Stimulated activated naive CD8-positive, alpha-beta T cell treated with anti-CD3 and anti-CD28 coated beads, Interleukin-15, Interleukin-2, amounts not matched to agents 100 U/mL and 50 U/mL, for 24 hours (primary cell): ENCODE measurements around the gene PRPSAP1.

ENCODE experiments used
- ATAC-seq: fragments of 150-1000 bp; cut with Tn5 transposase; one replicate; pipeline ENCODE4 v1.10.0; 2021
- DNase-seq: peaks from one replicate; pipeline ENCODE4 v3.0.0; 2021

PRPSAP1 gene, protein sequence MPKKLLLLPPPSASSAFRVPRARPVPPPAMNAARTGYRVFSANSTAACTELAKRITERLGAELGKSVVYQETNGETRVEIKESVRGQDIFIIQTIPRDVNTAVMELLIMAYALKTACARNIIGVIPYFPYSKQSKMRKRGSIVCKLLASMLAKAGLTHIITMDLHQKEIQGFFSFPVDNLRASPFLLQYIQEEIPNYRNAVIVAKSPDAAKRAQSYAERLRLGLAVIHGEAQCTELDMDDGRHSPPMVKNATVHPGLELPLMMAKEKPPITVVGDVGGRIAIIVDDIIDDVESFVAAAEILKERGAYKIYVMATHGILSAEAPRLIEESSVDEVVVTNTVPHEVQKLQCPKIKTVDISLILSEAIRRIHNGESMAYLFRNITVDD

DNA sequence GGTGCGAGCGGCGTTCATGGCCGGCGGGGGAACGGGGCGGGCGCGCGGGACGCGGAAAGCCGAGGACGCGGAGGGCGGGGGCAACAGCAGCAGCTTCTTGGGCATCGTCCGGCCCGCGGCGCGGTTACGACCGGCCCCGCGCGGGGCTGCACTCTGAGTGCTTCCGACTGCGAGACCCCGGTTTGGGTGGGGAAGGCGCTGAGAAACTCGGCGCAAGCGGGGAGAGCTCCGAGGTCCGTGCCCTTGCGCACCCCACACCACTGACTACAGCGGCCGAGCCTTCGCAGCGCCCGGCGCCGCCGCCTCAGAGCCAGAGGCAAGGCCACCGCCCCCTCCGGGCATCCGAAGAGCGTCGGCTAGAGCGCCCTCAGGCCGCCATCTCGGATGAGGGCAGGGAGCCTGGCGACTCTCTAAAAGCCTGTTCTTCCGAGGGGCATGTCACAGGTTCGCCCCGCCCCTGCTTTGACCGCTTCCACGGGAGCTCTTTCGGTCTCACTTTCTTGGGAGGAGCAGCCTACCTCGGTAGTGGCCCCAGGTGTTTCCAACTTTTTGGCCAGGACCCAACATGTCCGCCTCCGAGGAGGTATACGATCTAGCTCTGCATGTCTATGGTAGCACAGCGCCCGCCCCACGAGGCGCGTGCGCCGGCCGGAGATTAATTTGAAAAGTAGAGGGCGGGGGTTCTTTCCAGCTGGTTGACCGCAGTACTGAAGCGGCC lies at the start of gene PRPSAP1:
TSS of gene PRPSAP1 (minus strand) at position 318 of the 718 bp plus-strand sequence. CDS start at position 105, 213 bp downstream.
- peak; percentile 84 for DNase-seq
- peak; percentile 98 for ATAC-seq

DNA sequence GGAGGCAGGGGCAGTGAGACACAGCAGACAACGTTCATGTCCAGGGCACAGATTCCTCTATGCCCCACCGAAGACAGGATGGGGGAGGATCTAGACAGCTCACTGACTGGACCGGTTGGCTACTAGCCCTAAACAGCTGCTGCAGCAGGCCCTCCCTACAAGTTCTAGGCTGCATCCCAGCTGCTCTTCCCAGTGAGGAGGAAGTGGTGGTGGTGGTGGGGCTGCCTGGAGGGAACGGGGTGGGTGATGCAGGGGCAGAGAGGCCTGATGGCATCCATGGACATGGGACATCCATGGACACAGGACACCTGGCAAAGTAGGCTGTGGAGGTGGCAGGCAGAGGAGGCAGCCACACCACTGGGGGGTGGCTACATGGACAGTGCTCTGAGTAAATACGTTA lies 49.0 kb upstream of the PRPSAP1 start:
- DNase-seq (no peak), ATAC-seq (no peak)

DNA sequence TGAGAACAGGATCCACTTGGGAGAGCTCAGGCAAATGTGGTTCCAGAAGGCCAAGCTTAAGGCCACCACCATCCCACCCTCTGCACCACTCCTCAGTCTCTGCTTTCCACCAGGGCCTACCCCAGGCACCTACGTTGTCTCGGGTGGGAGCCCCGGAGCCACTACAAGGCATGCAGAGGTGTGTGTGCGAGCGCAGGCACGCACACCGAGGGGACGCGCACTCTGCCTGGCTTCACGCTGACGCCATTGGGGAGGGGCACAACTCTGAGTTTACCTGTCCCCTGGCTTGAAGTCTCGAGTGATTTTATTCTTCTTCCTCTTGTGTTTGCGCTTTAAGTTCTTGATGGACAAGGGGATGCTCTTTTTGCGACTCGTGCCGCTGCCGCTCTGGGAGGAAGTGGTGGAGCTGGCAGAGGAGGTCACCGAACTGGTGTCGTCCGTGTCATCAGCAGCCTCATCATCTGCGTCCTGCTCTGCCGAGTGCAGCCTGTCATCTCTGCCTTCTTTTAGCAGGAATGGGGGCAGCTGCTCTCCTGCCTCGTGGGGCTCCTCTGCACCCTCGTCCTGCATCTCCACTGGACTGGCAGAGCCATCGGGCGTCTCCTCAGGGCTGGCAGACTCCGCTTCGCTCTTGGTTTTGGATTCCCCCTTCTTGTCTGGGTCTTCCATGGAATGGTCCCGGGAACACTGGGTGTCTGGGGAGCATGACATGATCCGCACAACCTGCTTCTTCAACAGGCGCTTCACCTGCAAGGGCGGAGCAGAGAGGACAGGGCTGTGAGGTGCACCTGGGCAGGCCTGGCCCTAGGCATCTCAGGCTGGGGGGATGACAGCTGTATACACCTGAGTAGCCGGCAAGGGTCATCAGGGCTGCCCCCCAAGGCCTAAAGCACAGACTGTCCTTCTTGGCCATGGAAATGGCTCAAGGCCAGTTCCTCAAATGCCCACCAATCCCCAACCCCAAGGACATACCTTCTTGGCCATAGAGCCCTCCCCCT lies 45.8 kb upstream of the PRPSAP1 start:
- ATAC-seq (no peak), DNase-seq (no peak)

DNA sequence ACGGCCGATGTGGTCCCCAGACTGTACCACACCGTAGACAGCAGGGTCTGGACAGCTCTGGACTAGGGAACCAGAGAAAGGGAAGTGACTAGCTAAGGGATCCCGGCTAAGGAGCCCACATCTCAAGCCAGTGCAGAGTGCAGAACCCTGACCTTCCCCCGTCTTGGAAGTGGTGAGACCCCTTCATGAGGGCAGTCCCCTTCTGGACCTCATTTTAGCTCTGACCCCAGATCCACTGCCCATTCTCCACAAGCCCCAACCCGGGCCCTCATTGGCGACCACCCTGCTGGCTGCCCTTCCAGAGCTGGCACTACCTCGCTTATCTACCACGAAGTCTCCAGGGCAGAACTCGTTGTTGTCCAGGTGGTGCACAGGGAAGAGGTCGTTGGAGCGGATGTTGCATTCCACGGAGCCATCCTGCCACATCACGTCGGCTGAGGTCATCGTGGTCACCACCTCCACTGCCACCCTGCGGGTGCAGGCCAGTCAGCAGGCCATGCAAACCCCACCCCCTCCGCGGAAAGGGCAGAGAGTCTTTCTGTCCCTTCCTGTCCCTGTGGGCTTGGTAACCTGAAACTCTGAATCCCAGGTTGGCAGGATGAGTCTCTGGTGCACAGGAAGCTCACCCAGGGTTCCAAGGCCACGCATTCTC lies 44.9 kb upstream of the PRPSAP1 start:
- no peak for DNase-seq
- ATAC-seq, result no peak

DNA sequence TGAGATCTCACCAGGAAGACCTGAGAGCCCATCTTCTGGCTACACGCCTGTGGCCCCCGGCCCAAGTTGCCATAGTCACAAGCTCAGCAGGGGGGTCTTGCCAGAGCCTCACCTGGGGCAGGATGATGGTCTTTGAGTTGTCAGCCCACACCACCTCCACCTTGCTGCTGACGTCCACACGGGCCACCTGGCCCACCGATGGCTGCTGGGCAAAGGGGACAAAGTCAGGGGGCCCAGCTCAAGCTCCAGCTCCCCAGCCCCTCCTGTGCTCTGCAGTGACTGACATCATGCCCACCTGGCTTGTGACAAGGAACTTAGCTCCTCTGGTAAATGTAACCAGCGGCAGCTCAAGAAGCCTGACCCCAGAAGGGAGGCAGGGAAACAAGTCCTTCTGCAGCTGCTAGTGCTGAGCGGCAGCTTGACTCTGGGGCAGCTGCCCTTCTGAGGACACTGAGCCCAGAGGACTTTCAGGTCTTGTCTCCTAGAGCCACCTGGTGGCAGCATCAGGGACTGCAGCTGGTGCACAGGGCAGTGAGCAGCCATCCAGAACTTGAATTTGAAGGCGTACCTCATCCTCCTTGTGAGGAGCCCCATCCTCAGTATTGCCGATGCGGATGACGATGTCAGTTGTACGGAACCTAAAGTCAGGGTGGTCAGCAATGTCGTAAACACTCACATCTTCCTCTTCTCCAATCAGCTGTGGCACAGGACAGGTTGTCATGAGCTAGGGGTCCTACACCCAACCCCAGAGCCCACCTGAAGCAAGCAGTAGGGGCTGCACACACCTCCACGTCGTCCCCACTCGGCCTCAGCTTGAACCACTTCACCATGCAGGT lies 44.2 kb upstream of the PRPSAP1 start:
- ATAC-seq (peak; percentile 80), DNase-seq (peak; percentile 90)

DNA sequence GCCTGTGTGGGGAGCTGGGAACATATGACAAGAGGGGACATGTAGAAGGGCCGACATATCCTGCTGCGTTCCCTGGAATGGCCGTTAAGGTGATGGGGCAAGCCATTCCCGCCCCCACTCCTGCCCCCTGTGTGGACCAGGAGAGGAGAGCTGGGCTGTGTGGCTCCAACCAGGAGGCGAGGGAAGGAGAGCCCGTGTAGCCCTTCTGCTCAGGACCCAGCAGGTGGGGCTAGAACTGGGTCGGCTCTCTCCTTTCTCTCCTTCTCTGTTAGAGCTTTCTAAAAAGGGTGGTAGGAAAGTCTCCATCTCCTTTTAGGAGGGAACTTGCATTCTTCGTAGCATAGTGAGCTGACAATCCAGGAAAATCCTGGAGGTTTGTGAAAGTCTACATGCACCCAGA lies 43.5 kb upstream of the PRPSAP1 start:
- ATAC-seq, result no peak
- no peak for DNase-seq

DNA sequence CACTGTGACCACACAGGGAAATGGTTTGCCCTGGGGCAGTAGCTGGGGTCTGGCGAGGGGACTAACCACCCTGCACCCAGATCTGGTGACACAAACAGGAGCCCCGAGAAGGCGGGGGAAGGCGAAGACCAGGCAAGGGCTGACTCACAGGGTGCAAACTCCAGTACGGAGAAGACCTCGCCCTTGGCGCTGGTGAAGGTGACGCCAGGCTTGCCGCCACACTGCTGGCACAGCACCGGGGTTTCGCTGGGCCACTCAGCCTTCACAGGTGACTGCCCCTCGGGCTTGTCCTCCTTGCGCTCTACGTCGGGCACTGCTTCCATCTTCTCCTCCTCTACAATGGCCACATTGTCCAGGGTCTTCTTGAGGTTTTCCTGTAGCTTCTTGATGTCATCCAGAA lies 42.3 kb upstream of the PRPSAP1 start:
- ATAC-seq (no peak), DNase-seq (no peak)

DNA sequence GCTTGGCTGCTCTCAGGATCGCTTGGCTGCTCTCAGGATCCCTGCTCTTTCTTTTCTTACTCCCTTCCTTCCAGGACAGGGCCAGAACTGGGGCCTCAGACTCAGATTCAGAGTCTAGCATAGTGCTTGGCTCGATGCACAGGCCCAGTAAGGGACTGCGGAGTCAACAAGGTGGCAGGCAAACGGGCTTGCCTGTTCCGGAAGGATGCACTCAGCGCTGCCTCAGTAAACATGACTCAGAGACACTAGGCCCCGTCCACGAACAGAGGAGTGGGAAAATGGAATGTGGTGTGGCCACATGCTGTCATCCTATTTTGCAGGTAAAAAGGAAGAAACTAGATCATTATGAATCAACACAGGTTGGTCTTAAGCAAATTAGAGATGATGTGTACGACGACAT lies 40.5 kb upstream of the PRPSAP1 start:
- no peak for ATAC-seq

DNA sequence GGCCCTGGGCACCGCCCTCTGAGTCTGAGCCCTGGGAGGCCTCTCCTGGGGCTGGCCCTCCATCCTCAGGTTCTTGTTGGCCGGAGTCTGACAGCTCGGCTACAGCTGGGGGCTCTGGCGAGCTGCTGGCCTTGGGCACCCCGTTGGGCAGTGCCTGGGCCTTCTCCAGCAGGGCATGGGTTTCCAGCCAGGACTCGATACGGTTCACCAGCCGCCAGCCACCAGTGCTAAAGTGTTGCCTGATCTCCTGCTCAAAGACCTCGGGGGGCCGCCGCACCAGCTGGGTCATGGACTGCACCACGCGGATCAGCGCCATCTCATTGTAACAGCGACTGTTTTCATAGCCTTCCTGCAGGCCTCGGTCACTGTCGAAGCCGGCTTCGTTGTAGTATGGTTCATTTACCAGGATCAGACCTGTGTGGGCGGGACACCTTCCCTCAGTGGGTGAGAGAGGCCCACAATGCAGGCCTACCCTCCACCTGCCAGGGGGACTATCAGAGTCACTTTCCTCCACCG lies 37.5 kb upstream of the PRPSAP1 start:
- ATAC-seq (no peak), DNase-seq (no peak)

More for the DNA sequence above, 40.5 kb upstream of the PRPSAP1 start:
- no peak for DNase-seq

DNA sequence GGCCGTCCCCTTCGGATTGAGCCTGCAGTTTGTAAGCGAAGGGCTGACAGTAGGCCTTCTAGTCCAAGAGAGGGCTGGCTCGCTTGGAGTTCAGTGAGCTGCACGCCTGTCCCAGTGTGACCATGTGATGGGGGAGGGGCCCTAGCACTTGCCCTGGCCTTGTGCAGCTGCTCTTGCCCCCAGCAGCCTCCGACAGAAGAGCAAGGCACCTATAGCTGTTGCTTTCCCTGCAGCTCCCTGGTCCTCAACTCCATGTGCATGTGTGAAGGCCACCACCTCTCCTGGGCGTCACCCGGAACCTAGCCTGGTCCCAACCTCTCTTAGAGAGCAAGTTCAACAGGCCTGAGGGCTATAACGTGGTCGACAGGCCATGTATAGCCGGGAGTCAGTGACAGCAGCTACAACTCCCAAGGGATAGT lies 36.3 kb upstream of the PRPSAP1 start:
- ATAC-seq (no peak), DNase-seq (no peak)

DNA sequence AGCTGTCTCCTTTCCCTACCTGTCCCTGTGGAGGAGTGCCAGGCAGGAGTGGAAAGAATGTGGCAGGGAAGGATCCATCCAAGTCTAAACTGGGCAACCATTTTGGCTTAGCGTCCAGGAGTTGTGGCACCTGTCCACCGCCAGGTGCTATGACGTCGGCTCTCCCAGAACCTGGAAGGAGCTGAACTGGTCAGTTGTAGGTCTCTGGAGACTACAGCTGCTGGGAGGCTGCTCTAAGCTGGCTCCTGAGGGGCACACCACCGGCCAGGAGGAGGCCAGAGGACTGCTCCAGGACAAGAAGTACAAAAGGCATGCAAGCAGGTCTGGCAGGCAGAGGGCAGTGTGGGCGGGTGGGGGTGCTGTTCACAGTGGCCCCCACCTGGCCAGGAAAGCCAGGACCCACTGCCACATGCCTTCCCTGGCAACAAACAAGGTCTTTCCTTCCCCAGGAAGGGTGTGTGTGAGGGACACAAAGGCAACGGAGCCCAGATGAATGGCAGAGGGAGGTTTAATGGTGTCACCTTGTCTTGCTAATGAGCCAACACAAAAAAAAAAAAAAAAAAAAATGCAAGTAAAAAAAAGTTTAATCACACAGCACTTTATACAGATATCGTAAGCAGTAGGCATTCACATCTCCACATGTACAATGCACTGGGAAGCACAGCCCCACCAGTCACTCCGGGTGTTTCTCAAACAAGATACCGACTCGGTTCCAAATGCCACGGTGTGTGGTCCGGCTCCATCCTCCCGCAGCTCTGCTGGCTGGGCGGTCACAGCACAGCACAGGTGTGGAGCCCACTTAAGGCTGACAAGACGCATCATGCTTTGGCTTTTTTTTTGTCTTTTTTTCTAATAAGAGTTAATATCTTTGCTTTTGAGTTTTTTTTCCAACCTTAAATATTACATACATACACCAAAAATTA lies 35.5 kb upstream of the PRPSAP1 start:
- DNase-seq (no peak), ATAC-seq (no peak)

DNA sequence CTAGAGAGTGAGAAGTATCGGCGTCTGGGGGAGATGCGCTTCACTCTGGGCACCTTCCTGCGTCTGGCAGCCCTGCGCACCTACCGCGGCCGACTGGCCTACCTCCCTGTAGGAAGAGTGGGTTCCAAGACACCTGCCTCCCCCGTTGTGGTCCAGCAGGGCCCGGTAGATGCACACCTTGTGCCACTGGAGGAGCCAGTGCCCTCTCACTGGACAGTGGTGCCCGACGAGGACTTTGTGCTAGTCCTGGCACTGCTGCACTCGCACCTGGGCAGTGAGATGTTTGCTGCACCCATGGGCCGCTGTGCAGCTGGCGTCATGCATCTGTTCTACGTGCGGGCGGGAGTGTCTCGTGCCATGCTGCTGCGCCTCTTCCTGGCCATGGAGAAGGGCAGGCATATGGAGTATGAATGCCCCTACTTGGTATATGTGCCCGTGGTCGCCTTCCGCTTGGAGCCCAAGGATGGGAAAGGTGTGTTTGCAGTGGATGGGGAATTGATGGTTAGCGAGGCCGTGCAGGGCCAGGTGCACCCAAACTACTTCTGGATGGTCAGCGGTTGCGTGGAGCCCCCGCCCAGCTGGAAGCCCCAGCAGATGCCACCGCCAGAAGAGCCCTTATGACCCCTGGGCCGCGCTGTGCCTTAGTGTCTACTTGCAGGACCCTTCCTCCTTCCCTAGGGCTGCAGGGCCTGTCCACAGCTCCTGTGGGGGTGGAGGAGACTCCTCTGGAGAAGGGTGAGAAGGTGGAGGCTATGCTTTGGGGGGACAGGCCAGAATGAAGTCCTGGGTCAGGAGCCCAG lies 33.5 kb upstream of the PRPSAP1 start:
- DNase-seq (no peak), ATAC-seq (no peak)

DNA sequence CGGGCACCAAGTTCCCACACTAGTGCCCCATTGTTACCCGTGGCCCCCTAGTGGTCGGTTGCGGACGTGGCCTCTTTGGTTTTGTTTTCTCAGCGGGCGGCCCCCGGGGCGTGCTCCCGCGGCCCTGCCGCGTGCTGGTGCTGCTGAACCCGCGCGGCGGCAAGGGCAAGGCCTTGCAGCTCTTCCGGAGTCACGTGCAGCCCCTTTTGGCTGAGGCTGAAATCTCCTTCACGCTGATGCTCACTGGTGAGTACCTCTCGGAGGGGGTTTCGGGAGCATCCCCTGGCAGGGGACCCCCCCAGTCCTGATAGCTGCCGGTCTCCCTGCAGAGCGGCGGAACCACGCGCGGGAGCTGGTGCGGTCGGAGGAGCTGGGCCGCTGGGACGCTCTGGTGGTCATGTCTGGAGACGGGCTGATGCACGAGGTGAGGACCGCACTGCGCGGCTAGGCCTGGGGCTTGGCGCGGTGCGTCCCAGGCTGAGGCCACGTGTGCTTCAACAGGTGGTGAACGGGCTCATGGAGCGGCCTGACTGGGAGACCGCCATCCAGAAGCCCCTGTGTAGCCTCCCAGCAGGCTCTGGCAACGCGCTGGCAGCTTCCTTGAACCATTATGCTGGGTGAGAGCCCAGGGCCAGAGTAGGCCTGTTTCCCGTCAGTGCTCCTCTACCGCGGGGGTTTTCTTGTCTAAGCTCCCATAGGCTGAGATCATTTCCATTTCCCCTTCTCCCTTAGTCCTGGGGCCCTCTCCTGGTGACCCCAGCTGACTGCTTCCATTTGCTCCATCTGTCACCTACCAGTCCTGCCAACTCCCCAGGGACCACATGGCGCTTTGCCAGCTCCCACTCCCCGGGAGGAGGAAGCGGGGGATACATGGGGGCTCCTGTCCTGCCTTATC lies 32.4 kb upstream of the PRPSAP1 start:
- peak; percentile 29 for ATAC-seq
- peak; percentile 90 for DNase-seq

DNA sequence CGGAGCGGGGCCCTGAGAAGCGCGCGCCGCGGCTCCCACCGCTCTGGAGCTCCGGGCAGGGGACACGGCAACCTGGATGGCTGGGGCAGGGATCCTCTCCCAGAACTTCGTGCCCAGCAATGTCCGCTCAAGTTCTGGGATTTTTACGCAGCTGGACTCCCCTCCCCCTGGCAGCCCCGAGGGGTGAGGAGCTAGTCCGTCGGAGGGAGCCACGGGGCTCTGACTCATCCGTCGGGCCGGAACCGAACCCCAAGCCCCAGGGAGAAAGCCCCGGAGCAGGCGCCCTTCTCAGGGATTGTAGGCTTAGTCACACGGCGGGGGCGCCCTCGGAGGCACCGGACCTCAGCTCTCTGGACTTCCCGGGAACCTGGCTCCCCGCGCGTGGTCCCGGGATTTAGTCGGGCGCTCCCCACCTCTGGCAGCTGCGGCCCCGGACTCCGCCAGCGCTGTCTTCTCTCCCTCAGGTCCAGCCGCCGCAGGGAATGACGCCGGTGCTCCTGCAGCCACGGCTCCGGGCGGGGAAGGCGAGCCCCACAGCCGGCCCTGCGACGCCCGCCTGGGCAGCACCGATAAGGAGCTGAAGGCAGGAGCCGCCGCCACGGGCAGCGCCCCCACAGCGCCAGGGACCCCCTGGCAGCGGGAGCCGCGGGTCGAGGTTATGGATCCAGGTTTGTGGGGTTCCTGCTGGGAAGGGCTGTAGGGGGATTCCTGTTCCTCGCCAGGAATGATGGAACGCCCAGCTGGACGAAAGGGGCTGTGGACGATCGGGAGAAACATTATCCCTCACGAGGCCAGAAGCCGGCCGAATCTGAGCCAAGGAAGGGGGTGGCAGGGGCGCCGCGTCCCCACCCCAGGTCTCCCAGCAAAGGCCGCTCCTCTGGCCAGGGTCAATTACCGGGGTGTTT lies 31.5 kb upstream of the PRPSAP1 start:
- DNase-seq (peak; percentile 60), ATAC-seq (peak; percentile 1)

DNA sequence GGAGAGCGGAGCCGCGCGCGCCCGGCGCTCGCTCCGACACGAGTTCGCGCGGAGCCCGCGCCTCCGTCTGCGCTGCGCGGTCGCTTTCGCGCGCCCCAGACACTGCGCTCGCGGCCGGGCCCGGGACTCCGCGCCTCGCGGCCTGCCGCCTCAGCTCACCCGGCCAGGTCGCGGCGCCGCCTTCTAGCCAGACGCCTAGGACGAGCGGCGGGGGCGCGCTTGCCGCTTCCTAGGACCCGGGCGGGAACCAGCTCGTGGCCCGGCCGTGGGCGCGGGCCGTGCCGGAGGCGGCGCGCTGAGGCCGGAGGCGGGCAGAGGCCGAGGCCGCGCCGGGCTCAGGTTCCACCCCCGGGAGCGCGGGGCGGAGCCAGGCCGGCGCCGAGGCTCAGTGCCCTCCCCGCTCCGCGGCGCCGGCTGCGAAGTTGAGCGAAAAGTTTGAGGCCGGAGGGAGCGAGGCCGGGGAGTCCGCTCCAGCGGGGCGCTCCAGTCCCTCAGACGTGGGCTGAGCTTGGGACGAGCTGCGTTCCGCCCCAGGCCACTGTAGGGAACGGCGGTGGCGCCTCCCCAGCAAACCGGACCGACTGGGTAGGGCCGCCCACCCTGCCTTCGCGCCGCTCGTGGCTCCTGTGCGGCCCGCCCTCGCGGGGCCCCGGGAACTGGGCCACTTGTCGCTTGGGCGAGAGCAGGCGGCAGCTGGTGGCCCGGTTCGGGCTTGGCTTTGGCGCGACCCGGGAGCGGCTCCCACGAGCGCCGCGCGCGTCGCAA lies 30.7 kb upstream of the PRPSAP1 start, which contains the start of gene SPHK1:
TSS of gene SPHK1 (plus strand) at position 388 of the 765 bp plus-strand sequence. CDS start 1,036 bp downstream, outside the sequence.
- DNase-seq (peak; percentile 83), ATAC-seq (peak; percentile 71)
